Small intestine (tissue), 7 donors: ENCODE measurements around the gene RECQL. TPM values are rescaled to one million over a fixed set of nuclear protein-coding genes. Genes with fewer than 3 reads are reported as not detected.

ENCODE experiments used
- DNase-seq, 2 donors: peaks; one replicate each; pipeline versions ENCODE4 v3.0.0 to v3.0.0-alpha.2; 2013
- FAIRE-seq: peaks from 2 replicates; lab custom pipeline; 2012; peaks lifted over from hg19 to GRCh38; lab: Jason Lieb, UNC
- H3K27ac ChIP-seq, 3 donors: one replicate each; pipeline ENCODE4 v1.5.1; 2013; ENCODE audit warnings: low read length in 2 of 3, mild to moderate bottlenecking in 2 of 3, control low read depth in 1 of 3, inconsistent platforms in 1 of 3, low read depth in 1 of 3, moderate library complexity in 1 of 3
- H3K27me3 ChIP-seq, 3 donors: one replicate each; pipeline ENCODE4 v1.6.1; 2013; ENCODE audit warnings: low read length in 3 of 3, inconsistent platforms in 1 of 3; ENCODE audit not compliant: control insufficient read depth in 3 of 3, insufficient read depth in 3 of 3
- H3K36me3 ChIP-seq, 3 donors: one replicate each; pipeline ENCODE4 v1.6.1; 2013; ENCODE audit warnings: low read length in 3 of 3, inconsistent platforms in 1 of 3, low read depth in 1 of 3, mild to moderate bottlenecking in 1 of 3, moderate library complexity in 1 of 3; ENCODE audit not compliant: control insufficient read depth in 3 of 3, insufficient read depth in 2 of 3
- H3K4me1 ChIP-seq, 3 donors: one replicate each; pipeline ENCODE4 v1.6.1; 2013; ENCODE audit warnings: low read length in 2 of 3, inconsistent platforms in 1 of 3, low read depth in 1 of 3, mild to moderate bottlenecking in 1 of 3, moderate library complexity in 1 of 3; ENCODE audit not compliant: control insufficient read depth in 3 of 3, insufficient read depth in 2 of 3
- H3K4me3 ChIP-seq, 3 donors: one replicate each; pipeline ENCODE4 v1.5.1; 2013; ENCODE audit warnings: low read length in 3 of 3, control low read depth in 1 of 3, inconsistent platforms in 1 of 3, low read depth in 1 of 3, mild to moderate bottlenecking in 1 of 3, moderate library complexity in 1 of 3
- H3K9me3 ChIP-seq, 2 donors: one replicate each; pipeline ENCODE4 v1.6.1; 2013; ENCODE audit warnings: low read depth in 1 of 2, low read length in 1 of 2; ENCODE audit not compliant: control insufficient read depth in 2 of 2, insufficient read depth in 1 of 2
- WGBS, 3 donors: extraction: QIAGEN DNeasy Blood & Tissue Kit; methylation state at CpG; one replicate each; pipeline ENCODE4 v1.1.7; 2013; 5-methylcytosine and 5-hydroxymethylcytosine counted together
- polyA plus RNA-seq, 4 donors: library from polyadenylated mRNA; stranded (reverse) in 3 of 4; unstranded in 1 of 4; fragments of 200-250 nt in 3 of 4; fragments of 120-200 nt in 1 of 4; gene quantifications; one replicate each; pipeline versions ENCODE4 v1.2.1 to v1.2.3, GENCODE V29; 2013
- donor health status: healthy with polysubstance abuse.
- donor health status: control.
- donor health status: control.
- donor health status: Bipolar disorder and iron deficiency.
- donor health status: healthy.

RECQL gene
- polyA plus RNA-seq, 4 donors: 5.7 to 18.7 (median 11.4) TPM

DNA sequence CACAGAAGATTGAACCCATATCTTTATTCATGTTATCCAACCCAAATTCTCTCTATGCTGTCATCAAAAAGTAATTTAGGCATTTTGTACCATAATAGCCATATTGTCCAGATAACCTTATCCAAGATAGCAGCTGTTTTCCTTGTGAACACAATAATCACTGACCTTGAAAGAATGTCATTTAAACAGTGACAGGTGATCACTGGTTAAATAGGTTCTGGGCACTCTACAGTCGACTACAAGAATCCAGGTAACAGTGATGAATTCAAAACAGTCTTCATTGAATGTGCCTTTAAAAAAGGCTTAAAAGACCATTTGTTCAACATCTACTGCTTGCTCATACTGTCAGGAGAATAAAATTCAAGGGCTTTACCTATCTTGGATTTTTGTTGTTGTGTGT lies 20.1 kb upstream of the RECQL start:
- H3K9me3 ChIP-seq: no peaks in the 10 kb centered on the region
- H3K27ac ChIP-seq: no peak overlapping the region
- no peak overlapping the region for H3K4me3 ChIP-seq
- FAIRE-seq (no peak), DNase-seq (no peak)
- H3K27me3 ChIP-seq: peaks cover 0 to 3% (median 2%) of the 10 kb centered on the region in 3 donors
- H3K36me3 ChIP-seq: no peaks in the 10 kb centered on the region
- H3K4me1 ChIP-seq: no peaks in the 10 kb centered on the region
- WGBS, 3 donors: 11 to 62% (median 26%) methylated on average over 1 of the region's 1 CpG

DNA sequence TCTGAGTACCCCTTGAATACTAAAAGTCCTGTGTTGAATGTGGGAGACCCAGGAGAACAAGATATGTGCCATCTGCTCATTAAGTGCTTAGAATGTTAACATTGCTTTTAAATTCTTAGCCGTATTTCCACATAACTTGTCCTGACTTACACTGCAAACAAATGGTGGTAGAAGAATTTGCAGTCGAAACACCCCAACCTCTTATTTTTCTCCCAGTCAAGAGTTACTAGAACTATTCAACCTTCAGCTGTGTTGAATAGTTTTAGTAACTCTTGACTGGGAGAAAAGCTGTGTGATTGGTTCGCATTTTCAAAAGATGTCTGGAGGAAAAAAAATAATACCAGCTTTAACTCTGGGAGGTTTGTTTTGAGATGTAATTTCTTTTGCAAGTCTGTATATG lies 17.0 kb upstream of the RECQL start:
- 81 to 95% (median 95%) methylated on average over 3 of the region's 3 CpGs for WGBS, 3 donors
- peaks cover 0 to 4% (median 2%) of the 10 kb centered on the region in 3 donors for H3K36me3 ChIP-seq
- no peak overlapping the region for H3K27ac ChIP-seq

GRCh38 chr12:21516281-21516680 lies 14.8 kb upstream of the RECQL start:
- no peaks in the 10 kb centered on the region for H3K27me3 ChIP-seq
- no peak for FAIRE-seq
- no peaks in the 10 kb centered on the region for H3K4me1 ChIP-seq
- no peak overlapping the region for H3K27ac ChIP-seq
- no peaks in the 10 kb centered on the region for H3K9me3 ChIP-seq
- peaks cover 0 to 11% (median 4%) of the 10 kb centered on the region in 3 donors for H3K36me3 ChIP-seq
- WGBS, 3 donors: 97 to 100% (median 99%) methylated on average over 2 of the region's 2 CpGs
- no peak for DNase-seq
- H3K4me3 ChIP-seq: no peak overlapping the region

More for the DNA sequence above, 17.0 kb upstream of the RECQL start:
- Histone ChIP-seq H3K4me3 (no peak overlapping the region), H3K27me3 (no peaks in the 10 kb centered on the region), H3K9me3 (no peaks in the 10 kb centered on the region), H3K4me1 (no peaks in the 10 kb centered on the region)
- FAIRE-seq (no peak), DNase-seq (no peak)

GRCh38 chr12:21509768-21510167 lies 8.3 kb upstream of the RECQL start:
- no peak for DNase-seq
- Histone ChIP-seq H3K4me3 (no peak overlapping the region), H3K36me3 (peaks cover 0 to 17% (median 0%) of the 10 kb centered on the region in 3 donors), H3K27ac (no peak overlapping the region), H3K9me3 (no peaks in the 10 kb centered on the region), H3K4me1 (no peaks in the 10 kb centered on the region), H3K27me3 (no peaks in the 10 kb centered on the region)
- WGBS, 3 donors: 38 to 47% (median 40%) methylated on average over 2 of the region's 2 CpGs
- no peak for FAIRE-seq

DNA sequence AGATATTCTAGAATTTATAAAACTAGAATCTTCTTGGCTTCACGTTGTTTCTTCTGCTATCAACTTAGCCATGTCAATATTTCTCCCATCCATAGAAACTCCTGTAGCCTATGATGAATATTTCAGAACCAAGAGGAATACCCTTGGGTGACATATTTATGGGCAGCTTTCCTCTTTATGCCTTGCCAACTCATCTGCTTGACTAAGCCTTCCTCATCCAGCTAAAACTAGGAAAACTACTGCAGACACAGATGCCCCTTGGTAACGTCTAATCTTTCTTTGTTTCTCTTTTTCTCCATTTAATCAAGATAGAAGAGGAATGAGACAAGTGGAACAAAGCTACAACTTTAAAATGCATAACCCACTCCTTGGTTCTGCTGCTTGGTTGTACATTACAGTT lies 6.4 kb upstream of the RECQL start:
- 84 to 91% (median 89%) methylated on average over 2 of the region's 2 CpGs for WGBS, 3 donors
- Histone ChIP-seq H3K36me3 (peaks cover 0 to 12% (median 0%) of the 10 kb centered on the region in 3 donors), H3K4me3 (no peak overlapping the region), H3K27me3 (no peaks in the 10 kb centered on the region), H3K9me3 (no peaks in the 10 kb centered on the region), H3K4me1 (peaks cover 0 to 7% (median 1%) of the 10 kb centered on the region in 3 donors), H3K27ac (no peak overlapping the region)
- FAIRE-seq (no peak), DNase-seq (no peak)

- Histone ChIP-seq H3K4me1 (peaks cover 2 to 9% (median 4%) of the 10 kb centered on the region in 3 donors), H3K27ac (no peak overlapping the region), H3K27me3 (no peaks in the 10 kb centered on the region), H3K36me3 (peaks cover 0 to 5% (median 0%) of the 10 kb centered on the region in 3 donors), H3K4me3 (no peak overlapping the region), H3K9me3 (no peaks in the 10 kb centered on the region)
- DNase-seq (no peak), FAIRE-seq (no peak)
- 33 to 49% (median 42%) methylated on average over 2 of the region's 2 CpGs for WGBS, 3 donors
These were observed 4.5 kb upstream of the RECQL start for GRCh38 chr12:21505888-21506287.

GRCh38 chr12:21502872-21503271 lies 1.4 kb upstream of the RECQL start:
- Histone ChIP-seq H3K4me3 (peak overlapping the region in 2 of 3 donors; percentile 82 to 98), H3K36me3 (peaks cover 0 to 3% (median 0%) of the 10 kb centered on the region in 3 donors), H3K9me3 (no peaks in the 10 kb centered on the region), H3K27ac (no peak overlapping the region), H3K27me3 (no peaks in the 10 kb centered on the region), H3K4me1 (peaks cover 4 to 14% (median 5%) of the 10 kb centered on the region in 3 donors)
- no peak for DNase-seq
- no peak for FAIRE-seq
- 91 to 95% (median 92%) methylated on average over 1 of the region's 1 CpG for WGBS, 3 donors

DNA sequence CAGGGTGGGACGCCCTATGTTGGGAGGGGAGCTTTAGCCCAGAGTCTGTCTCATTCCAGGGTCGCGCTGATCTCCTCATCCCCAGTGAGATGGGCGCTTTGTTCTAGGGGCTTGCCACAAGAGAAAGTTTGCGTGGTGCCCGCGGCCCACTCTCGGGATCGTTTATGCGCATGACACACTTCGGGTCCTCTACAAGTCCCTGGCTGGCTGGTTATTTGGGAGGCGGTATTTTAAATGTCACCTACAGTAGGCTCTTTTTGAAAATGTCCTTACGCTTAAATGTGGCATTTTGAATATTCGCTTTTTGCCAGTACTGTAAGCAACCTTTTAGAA lies 695 bp upstream of the RECQL start:
- peak in 1 of 2 donors; percentile 13 for DNase-seq
- no peak for FAIRE-seq

GRCh38 chr12:21500786-21501257 lies 613 bp downstream of the RECQL start:
- no peak for FAIRE-seq
- peak overlapping the region; percentile 46 to 94 (median 84) for H3K27ac ChIP-seq
- H3K9me3 ChIP-seq: no peaks in the 10 kb centered on the region
- no peak for DNase-seq
- H3K4me1 ChIP-seq: peaks cover 4 to 14% (median 5%) of the 10 kb centered on the region in 3 donors
- peaks cover 0 to 5% (median 4%) of the 10 kb centered on the region in 3 donors for H3K36me3 ChIP-seq
- H3K4me3 ChIP-seq: peak overlapping the region; percentile 82 to 98 (median 95)
- no peaks in the 10 kb centered on the region for H3K27me3 ChIP-seq
- 8 to 10% (median 9%) methylated on average over 8 of the region's 8 CpGs for WGBS, 3 donors

More for the DNA sequence above, 695 bp upstream of the RECQL start:
- Histone ChIP-seq H3K36me3 (peaks cover 0 to 3% (median 2%) of the 10 kb centered on the region in 3 donors), H3K4me3 (peak overlapping the region; percentile 82 to 98 (median 95)), H3K27me3 (no peaks in the 10 kb centered on the region), H3K27ac (peak overlapping the region; percentile 47 to 93 (median 85)), H3K4me1 (peaks cover 4 to 14% (median 5%) of the 10 kb centered on the region in 3 donors), H3K9me3 (no peaks in the 10 kb centered on the region)
- 0 to 1% (median 1%) methylated on average over 14 of the region's 14 CpGs for WGBS, 3 donors
